ENCODE data around the gene CERK.

Gene CERK

DNA sequence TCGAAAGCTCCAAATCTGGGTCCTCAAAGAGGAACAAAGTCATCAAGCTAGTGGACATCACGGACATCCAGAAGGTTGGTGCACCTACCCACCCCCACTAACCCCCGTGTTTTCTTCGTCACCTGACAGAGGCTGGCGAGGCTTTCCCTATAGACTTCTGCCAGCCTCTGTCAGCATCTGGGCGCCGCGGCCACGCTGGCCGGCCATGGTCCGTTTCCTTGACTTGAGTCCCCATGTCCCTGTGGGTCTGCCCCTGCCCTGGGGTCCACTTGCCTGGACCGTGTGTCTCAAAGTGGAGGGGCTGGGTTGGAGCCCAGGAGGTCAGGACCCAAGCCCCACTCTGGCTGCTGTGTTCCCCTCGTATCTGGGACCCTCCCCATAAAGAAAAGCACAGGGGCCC is 62.6 kb downstream of the CERK start:
- no peaks in the 10 kb centered on the region for H3F3A ChIP-seq (ENCODE audit: insufficient read depth, low read length)
- H3K9ac ChIP-seq (ENCODE audit: low read length) = no peak overlapping the region
- H3K27me3 ChIP-seq (replicated peaks; ENCODE audit: insufficient read depth, low read length) = no peaks in the 10 kb centered on the region
- TF ChIP-seq, protein P1, sequence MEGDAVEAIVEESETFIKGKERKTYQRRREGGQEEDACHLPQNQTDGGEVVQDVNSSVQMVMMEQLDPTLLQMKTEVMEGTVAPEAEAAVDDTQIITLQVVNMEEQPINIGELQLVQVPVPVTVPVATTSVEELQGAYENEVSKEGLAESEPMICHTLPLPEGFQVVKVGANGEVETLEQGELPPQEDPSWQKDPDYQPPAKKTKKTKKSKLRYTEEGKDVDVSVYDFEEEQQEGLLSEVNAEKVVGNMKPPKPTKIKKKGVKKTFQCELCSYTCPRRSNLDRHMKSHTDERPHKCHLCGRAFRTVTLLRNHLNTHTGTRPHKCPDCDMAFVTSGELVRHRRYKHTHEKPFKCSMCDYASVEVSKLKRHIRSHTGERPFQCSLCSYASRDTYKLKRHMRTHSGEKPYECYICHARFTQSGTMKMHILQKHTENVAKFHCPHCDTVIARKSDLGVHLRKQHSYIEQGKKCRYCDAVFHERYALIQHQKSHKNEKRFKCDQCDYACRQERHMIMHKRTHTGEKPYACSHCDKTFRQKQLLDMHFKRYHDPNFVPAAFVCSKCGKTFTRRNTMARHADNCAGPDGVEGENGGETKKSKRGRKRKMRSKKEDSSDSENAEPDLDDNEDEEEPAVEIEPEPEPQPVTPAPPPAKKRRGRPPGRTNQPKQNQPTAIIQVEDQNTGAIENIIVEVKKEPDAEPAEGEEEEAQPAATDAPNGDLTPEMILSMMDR (IDR thresholded peaks at IDR 0.05; ENCODE audit: low read length) = no peak
- TF ChIP-seq EZH2 (optimal IDR thresholded peaks at IDR 0.05; ENCODE audit: low read depth, low read length) (no peak), EZH2phosphoT487 (IDR thresholded peaks at IDR 0.05; ENCODE audit: low read length) (no peak)
- H3K27ac ChIP-seq (ENCODE audit: low read length) = no peak overlapping the region
- no peak overlapping the region for H3K4me3 ChIP-seq (ENCODE audit: low read length)
- H3K36me3 ChIP-seq (replicated peaks; ENCODE audit: insufficient read depth, low read length) = no peaks in the 10 kb centered on the region
- H3K9me3 ChIP-seq (replicated peaks; ENCODE audit: insufficient read depth, low read length) = no peaks in the 10 kb centered on the region
- no peaks in the 10 kb centered on the region for H3K4me1 ChIP-seq (ENCODE audit: low read length)
- H3K79me2 ChIP-seq (ENCODE audit: low read length) = no peaks in the 10 kb centered on the region
- H3K9me2 ChIP-seq (replicated peaks; ENCODE audit: insufficient read depth, low read length) = no peaks in the 10 kb centered on the region
- no peak for DNase-seq
- H3K4me2 ChIP-seq (ENCODE audit: low read depth, low read length) = no peak overlapping the region
- no peaks in the 10 kb centered on the region for H4K20me1 ChIP-seq (ENCODE audit: insufficient read depth, low read length)
- no peak overlapping the region for H2AFZ ChIP-seq (ENCODE audit: low read length)

DNA sequence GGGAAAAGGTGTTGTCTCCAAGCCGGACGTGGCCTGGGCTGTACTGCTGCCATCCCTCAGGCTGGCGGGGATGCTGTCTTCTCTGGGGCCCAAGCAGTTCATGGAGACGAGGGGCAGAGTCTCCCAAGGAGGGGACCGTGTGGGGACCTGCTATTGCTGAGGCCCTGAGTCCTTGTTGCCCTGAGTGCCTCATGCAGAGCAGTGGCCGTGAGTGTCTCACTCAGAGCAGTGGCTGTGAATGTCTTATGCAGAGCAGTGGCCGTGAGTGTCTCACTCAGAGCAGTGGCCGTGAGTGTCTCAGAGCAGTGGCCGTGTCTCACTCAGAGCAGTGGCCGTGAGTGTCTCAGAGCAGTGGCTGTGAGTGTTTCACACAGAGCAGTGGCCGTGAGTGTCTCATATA is 63.1 kb downstream of the CERK start:
- H3K27ac ChIP-seq (ENCODE audit: low read length) = no peak overlapping the region
- no peaks in the 10 kb centered on the region for H4K20me1 ChIP-seq (ENCODE audit: insufficient read depth, low read length)
- H3K4me3 ChIP-seq (ENCODE audit: low read length) = no peak overlapping the region
- no peaks in the 10 kb centered on the region for H3K36me3 ChIP-seq (replicated peaks; ENCODE audit: insufficient read depth, low read length)
- H3K9ac ChIP-seq (ENCODE audit: low read length) = no peak overlapping the region
- no peak for DNase-seq
- no peaks in the 10 kb centered on the region for H3K27me3 ChIP-seq (replicated peaks; ENCODE audit: insufficient read depth, low read length)
- no peaks in the 10 kb centered on the region for H3K4me1 ChIP-seq (ENCODE audit: low read length)
- H2AFZ ChIP-seq (ENCODE audit: low read length) = no peak overlapping the region
- H3K9me2 ChIP-seq (replicated peaks; ENCODE audit: insufficient read depth, low read length) = no peaks in the 10 kb centered on the region
- no peak overlapping the region for H3K4me2 ChIP-seq (ENCODE audit: low read depth, low read length)
- H3K9me3 ChIP-seq (replicated peaks; ENCODE audit: insufficient read depth, low read length) = no peaks in the 10 kb centered on the region
- no peaks in the 10 kb centered on the region for H3K79me2 ChIP-seq (ENCODE audit: low read length)
- no peaks in the 10 kb centered on the region for H3F3A ChIP-seq (ENCODE audit: insufficient read depth, low read length)
- TF ChIP-seq, protein P1 (IDR thresholded peaks at IDR 0.05; ENCODE audit: low read length) = no peak
- TF ChIP-seq EZH2phosphoT487 (IDR thresholded peaks at IDR 0.05; ENCODE audit: low read length) = no peak

DNA sequence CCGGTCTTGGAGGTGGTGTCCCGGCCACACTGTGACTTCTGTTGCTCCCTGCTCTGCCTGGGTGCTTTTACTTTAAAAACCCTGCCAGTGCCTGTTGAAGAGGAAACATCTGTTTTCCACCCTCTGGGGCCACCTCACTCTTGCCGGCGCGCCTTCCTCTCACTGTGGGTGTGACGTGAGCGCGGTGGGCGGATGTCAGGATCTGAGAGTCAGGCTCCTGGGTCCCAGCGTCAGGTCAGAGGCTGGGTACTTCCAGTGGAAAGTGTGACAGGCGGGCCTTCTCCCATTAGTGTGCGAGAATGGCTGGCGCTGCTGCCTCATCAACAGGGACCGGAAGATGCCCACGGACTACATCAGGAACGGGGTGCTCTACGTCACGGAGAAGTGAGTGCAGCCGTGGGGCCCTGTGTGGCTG is 63.7 kb downstream of the CERK start:
- no peak for DNase-seq
- Histone ChIP-seq H3K79me2 (ENCODE audit: low read length) (no peaks in the 10 kb centered on the region), H3K27ac (ENCODE audit: low read length) (no peak overlapping the region), H3K4me2 (ENCODE audit: low read depth, low read length) (no peak overlapping the region), H3K27me3 (replicated peaks; ENCODE audit: insufficient read depth, low read length) (no peaks in the 10 kb centered on the region), H3K36me3 (replicated peaks; ENCODE audit: insufficient read depth, low read length) (no peaks in the 10 kb centered on the region), H3F3A (ENCODE audit: insufficient read depth, low read length) (no peaks in the 10 kb centered on the region), H3K9me3 (replicated peaks; ENCODE audit: insufficient read depth, low read length) (no peaks in the 10 kb centered on the region), H3K9ac (ENCODE audit: low read length) (no peak overlapping the region), H3K9me2 (replicated peaks; ENCODE audit: insufficient read depth, low read length) (no peaks in the 10 kb centered on the region), H3K4me3 (ENCODE audit: low read length) (no peak overlapping the region), H3K4me1 (ENCODE audit: low read length) (no peaks in the 10 kb centered on the region), H2AFZ (ENCODE audit: low read length) (no peak overlapping the region), H4K20me1 (ENCODE audit: insufficient read depth, low read length) (no peaks in the 10 kb centered on the region)
- TF ChIP-seq EZH2 (optimal IDR thresholded peaks at IDR 0.05; ENCODE audit: low read depth, low read length) = no peak
- TF ChIP-seq, protein P1 (IDR thresholded peaks at IDR 0.05; ENCODE audit: low read length) = no peak
- TF ChIP-seq EZH2phosphoT487 (IDR thresholded peaks at IDR 0.05; ENCODE audit: low read length) = no peak
